ENCODE results near the gene PRSS57.

DNA sequence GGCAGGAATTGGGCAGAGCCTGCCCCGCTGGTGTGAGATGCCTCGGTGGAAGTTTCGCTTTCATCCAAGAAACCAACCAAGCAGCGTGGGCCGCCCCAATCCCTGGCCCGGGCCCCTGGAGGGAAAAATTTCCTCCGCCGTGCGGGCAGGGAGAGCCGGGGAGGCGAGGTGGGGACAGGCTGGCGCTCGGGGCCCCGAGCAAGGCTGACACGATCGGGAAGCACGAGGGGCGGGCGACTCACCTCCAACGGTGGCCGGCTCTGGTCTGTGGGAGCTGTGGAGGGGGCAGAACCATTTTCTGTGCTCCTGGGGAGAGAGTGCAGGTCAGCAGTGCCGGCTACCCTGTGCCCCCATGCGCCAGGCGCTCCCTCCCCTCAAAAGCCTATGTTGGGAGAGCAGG lies 43.3 kb downstream of the PRSS57 start:
- TF ChIP-seq, protein P1, sequence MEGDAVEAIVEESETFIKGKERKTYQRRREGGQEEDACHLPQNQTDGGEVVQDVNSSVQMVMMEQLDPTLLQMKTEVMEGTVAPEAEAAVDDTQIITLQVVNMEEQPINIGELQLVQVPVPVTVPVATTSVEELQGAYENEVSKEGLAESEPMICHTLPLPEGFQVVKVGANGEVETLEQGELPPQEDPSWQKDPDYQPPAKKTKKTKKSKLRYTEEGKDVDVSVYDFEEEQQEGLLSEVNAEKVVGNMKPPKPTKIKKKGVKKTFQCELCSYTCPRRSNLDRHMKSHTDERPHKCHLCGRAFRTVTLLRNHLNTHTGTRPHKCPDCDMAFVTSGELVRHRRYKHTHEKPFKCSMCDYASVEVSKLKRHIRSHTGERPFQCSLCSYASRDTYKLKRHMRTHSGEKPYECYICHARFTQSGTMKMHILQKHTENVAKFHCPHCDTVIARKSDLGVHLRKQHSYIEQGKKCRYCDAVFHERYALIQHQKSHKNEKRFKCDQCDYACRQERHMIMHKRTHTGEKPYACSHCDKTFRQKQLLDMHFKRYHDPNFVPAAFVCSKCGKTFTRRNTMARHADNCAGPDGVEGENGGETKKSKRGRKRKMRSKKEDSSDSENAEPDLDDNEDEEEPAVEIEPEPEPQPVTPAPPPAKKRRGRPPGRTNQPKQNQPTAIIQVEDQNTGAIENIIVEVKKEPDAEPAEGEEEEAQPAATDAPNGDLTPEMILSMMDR (IDR thresholded peaks at IDR 0.05; ENCODE audit: low read length) = no peak
- TF ChIP-seq EZH2phosphoT487 (IDR thresholded peaks at IDR 0.05; ENCODE audit: low read length) = no peak
- no peak for TF ChIP-seq EZH2 (optimal IDR thresholded peaks at IDR 0.05; ENCODE audit: low read depth, low read length)
